Ramos (cell line): ENCODE results near the gene LIG3.
"Not testable (repeated sequence)": the region's sequence is repeated elsewhere in the genome, so short reads cannot be mapped to it uniquely, and the experiment has no call there.

Experiments
- in situ Hi-C: fragments of 300-500 bp; cut with MboI; formaldehyde crosslinking; loops from one replicate; pipeline ENCODE4 v1.14.3; 2022; ENCODE audit warnings: low sequenced_read_pairs; ENCODE audit not compliant: unreplicated experiment

LIG3 gene

DNA sequence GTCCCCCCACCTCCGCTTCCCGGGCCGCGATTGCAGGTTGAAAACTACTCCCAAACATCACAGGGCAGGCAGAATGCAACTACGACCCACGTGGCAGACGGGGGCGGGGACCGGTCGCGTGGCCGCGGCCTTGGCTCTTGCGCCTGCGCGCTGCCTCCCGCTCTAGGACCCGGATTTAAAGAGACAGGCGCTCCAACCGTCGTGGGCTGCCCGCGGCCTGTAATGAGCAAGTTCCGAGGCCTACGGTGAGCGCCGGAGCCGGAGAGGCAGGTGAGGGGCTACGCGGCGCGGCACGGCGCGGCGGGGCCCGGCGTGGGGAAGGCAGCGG lies at the start of gene LIG3:
Gene LIG3, plus strand, starts transcription at position 160 of the 328 bp plus-strand sequence. CDS start 2,494 bp downstream, outside the sequence.
- in situ Hi-C loops = no loop called here

GRCh38 chr17:34950780-34951179 lies 29.5 kb upstream of the LIG3 start:
- in situ Hi-C loops = not testable (repeated sequence)

DNA sequence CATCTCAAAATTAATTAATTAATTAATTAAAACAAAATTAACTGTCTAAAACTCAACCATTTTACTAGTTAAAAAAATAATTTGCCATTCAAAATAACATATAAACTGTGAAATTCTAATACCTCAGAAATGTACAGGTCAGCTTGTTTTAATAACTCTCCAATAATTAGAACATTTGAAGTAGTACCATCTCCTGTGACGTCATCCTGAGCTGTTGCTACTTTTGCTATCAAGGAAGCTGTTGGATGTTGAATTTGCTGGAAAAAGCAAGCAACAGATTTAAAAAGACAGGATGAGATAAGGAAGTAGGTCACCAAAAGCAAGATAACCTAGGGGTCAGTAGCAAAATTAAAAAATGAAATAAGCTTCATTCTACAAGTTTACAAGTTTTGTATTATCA lies 21.9 kb upstream of the LIG3 start:
- in situ Hi-C loops = no loop called here

GRCh38 chr17:34961093-34961911 lies 19.0 kb upstream of the LIG3 start, which contains the start of the genes CCT6B and ZNF830:
Gene CCT6B, minus strand, starts transcription at chr17:34961460. Its CDS starts 67 bp downstream, at chr17:34961393.
Gene ZNF830, plus strand, starts transcription at chr17:34961540. Its CDS starts 27 bp downstream, at chr17:34961567.
- in situ Hi-C loops = loop anchor here (10.0 kb wide), 1 partner anchor 63 kb away; no protein-coding TSS in a partner anchor

DNA sequence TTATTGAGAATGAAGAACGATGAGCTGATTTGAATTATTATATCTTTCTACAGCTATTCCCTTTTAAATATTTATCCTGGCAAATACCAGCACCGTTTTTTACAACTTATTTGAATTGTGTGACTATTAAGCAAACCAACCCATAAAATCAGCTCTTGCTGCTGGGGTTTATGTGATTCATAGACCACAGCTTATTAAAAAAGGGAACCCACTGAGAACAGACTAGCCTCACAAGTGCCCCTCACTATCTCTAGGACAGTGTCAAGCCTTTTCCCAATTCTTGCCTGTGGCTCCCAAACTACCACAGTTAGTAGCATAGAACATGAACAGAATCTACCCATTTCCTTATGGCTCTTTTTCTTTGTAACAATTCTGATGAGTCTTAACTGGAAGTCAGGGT lies 6.1 kb upstream of the LIG3 start:
- in situ Hi-C loops = no loop called here

GRCh38 chr17:34974794-34975785 lies 5.2 kb upstream of the LIG3 start:
- in situ Hi-C loops = no loop called here

GRCh38 chr17:34979153-34979552 lies 1.2 kb upstream of the LIG3 start:
- in situ Hi-C loops = no loop called here

DNA sequence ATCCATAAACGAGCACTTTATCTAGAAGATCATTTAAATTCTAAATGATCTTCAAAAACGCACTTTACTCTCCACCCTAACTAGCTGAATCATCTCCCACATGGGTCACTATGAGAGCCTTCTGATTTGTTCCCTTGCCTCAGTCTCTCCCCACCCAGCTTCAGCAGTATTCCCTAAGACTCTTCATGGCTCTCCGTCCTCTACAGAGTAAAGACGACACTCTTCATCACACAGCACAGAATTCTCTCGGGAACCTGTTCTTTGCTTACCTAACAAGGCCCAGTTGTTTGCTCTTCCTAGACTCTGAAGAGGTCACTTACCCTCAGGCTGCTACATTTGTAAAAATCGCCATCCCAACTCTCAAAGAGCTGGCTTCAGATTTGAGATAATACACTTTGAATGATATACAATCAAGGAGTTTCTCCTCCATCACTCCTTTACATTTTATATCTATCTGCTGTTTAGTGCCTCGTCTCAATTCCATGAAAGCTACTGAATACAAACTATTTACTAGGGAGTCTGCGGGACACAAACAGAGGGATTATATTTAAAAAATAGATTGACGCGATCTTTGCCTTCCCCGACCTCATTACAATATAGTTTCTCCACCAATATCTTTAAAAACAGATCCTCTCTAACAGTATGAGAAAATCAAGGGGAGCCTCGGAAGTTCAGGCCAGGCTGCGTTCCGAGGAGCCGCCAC lies 511 bp upstream of the LIG3 start:
- in situ Hi-C loops = no loop called here

- in situ Hi-C loops = no loop called here
Measured at GRCh38 chr17:34980681-34981537, 597 bp downstream of the LIG3 start.

DNA sequence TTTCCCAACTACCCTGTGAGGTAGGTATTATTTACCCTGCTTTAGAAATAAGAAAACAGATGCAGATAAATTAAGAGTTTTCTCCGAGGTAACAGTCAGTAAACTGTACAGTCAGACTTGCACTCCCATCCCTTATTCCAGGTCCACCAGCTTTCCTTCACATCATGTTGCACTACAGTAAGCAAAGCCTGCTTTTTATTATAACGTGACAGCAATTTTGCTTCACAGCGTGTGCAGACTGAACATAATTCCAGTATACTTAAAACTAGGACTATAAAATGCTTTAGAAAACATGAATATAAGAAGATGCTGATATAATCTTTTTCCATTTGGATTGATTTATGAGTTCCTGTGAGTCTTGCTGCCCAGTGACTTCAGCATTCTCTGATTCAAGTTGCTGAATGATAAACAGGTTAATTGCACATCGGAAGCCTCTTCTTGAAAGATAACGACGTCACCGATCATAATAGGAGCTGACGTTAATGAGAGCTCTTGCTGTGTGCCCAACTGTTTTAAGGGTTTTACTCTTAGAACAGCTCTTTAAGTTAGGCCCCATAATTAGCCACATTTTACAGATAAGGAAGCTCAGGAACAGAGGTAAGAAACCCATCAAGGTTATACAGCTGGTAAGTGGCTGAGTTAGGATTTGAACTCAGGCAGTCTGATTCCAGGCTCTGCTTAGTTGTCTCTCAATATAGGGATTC lies 1.4 kb downstream of the LIG3 start:
- in situ Hi-C loops = no loop called here

GRCh38 chr17:34987232-34987631 lies 6.9 kb downstream of the LIG3 start:
- in situ Hi-C loops = no loop called here

DNA sequence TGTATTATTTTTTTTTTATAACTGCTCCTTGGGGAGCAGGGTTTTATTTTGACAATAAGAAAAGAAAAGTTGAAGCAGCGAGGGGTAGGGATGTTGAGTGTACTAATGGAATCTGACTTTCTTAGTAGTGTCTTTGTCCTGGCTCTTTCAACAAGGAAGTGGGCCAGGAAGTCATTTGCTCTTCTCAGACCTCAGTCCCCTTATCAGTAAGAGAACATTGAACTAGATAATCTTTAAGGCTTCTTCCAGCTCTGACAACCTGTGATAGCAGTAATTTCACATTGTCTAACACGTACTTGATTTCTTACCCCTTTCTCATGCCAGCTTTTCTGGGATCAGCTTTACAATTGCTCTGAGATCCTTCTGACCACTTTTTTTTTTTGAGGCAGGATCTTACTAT lies 8.3 kb downstream of the LIG3 start:
- in situ Hi-C loops = no loop called here

DNA sequence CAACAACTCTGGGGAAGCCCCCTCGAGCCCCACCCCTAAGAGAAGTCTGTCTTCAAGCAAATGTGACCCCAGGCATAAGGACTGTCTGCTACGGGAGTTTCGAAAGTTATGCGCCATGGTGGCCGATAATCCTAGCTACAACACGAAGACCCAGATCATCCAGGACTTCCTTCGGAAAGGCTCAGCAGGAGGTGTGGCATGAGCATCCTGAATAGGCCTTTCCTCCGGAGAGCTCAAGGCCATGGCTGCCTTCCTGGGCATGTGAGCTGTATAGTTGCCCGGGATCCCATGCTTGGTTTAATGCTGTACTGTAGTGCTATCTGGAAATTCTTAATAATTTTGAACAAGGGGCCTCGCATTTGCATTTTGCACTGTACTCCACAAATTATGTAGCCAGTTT lies 9.2 kb downstream of the LIG3 start:
- in situ Hi-C loops = no loop called here

DNA sequence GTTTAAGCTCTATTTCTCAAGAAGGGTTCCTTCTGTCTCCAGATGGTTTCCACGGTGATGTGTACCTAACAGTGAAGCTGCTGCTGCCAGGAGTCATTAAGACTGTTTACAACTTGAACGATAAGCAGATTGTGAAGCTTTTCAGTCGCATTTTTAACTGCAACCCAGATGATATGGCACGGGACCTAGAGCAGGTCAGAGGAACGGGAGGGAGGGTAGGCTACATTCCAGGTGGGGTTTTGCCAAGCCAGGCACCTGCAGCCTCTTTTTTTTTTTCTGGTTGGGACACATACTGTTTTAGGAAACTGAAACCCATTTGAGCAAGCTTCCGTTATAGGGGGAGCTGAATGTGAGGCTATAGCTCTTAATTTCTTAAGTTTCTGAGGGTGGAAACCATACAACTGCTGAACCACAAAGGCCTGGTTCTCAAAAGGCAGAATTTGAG lies 10.6 kb downstream of the LIG3 start:
- in situ Hi-C loops = no loop called here

DNA sequence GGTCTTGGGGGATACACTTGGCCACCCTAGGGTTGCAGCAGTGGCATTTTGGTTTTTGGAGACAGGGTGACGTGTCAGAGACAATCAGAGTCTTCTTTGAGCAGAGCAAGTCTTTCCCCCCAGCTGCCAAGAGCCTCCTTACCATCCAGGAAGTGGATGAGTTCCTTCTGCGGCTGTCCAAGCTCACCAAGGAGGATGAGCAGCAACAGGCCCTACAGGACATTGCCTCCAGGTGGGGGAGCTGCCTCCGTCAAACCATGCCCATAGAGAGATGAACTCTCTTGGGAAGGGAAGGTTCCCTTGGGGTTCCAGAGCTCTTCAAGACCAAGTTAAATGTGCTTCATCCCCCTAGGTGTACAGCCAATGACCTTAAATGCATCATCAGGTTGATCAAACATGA lies 11.3 kb downstream of the LIG3 start:
- in situ Hi-C loops = no loop called here

DNA sequence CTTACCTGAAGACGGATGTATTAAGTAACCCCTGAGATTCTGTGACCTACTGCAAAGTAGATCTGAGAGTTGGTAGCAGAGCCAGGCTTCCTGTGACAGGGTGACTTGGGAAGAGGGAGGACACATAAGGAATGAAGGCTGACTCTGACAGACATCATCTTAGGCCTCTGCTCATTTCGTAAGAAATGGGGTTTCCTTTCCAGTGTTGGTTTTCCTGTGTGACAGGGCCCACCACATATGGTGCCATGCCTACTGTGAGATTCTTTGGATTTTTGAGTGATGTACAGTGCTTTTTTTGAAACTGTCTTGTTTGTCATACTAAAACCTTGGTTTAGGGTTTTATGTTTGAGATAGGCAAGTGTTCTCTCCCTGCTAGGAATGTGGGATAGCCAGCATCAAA lies 12.7 kb downstream of the LIG3 start:
- in situ Hi-C loops = no loop called here

GRCh38 chr17:34996422-34997285 lies 16.3 kb downstream of the LIG3 start:
- in situ Hi-C loops = no loop called here

DNA sequence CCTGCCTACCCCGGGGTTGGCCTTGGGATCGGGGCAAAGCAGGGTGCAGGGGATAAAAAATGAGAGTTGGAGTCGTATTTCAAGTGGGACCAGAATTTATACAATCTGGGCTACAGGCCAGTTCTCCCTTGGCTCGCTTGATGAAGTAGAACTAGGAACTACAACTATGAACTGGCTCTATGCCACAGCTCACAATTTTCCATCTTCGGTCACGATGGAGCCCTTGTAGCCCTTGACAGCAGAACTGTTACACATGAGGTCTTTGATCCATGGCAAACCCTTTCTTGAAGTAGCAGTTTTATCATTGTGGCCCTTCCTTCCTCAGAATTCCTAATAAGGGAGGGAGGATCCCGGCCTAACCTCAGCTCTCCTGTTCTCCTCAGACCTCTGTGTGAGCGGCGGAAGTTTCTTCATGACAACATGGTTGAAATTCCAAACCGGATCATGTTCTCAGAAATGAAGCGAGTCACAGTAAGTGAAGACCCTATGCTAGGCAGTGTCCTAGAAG lies 17.1 kb downstream of the LIG3 start:
- in situ Hi-C loops = no loop called here
